HL-60 (cell line): ENCODE data around the gene SPDYA.

Experiments used
- DNase-seq, 2 experiments: peaks; one replicate each; pipeline ENCODE4 v3.0.0-alpha.2; 2010 to 2020; ENCODE audit warnings: low read depth in 1 of 2, low spot score in 1 of 2
- H3K27ac ChIP-seq: fragments of 250-450 bp; sonication (Bioruptor Pico); replicated peaks from 2 replicates; pipeline ENCODE4 v1.5.1; 2020; ENCODE audit warnings: mild to moderate bottlenecking, moderate library complexity
- H3K27me3 ChIP-seq: fragments of 250-450 bp; sonication (Bioruptor Pico); 2 replicates; pipeline ENCODE4 v1.5.1; 2021; ENCODE audit warnings: mild to moderate bottlenecking, moderate library complexity; ENCODE audit not compliant: insufficient read depth, poor library complexity, severe bottlenecking
- H3K4me3 ChIP-seq: replicated peaks from 2 replicates; pipeline ENCODE4 v1.5.1; 2011; ENCODE audit warnings: mild to moderate bottlenecking, control low read depth, low read length; ENCODE audit not compliant: insufficient read depth
- CTCF ChIP-seq: IDR thresholded peaks from one replicate; pipeline ENCODE4 v1.5.1; 2011; ENCODE audit warnings: low read length, control low read depth, inconsistent platforms; ENCODE audit not compliant: insufficient read depth
- GABPA ChIP-seq: IDR thresholded peaks from 2 replicates; pipeline ENCODE4 v1.6.1; 2012; ENCODE audit warnings: low read depth
- POLR2AphosphoS5 ChIP-seq: IDR thresholded peaks from 2 replicates; pipeline ENCODE4 v1.6.1; 2012; ENCODE audit warnings: low read depth
- REST ChIP-seq: IDR thresholded peaks from 2 replicates; pipeline ENCODE4 v1.6.1; 2012; ENCODE audit warnings: low read depth; ENCODE audit not compliant: insufficient replicate concordance
- SPI1 ChIP-seq: IDR thresholded peaks from 2 replicates; pipeline ENCODE4 v1.6.1; 2012; ENCODE audit warnings: low read depth, mild to moderate bottlenecking, borderline replicate concordance
- long read RNA-seq: library from polyadenylated mRNA; unstranded; transcript quantifications from one replicate; pipeline ENCODE4 v2.0.0, GENCODE V29; 2020

SPDYA gene
- long read RNA-seq, partial matches to known transcripts, result 0 of 2 reads
- long read RNA-seq, other reads (novel, unspliced or antisense), result 2 of 2 reads

- no peaks in the 10 kb centered on the region for H3K27me3 ChIP-seq
- peak; percentile 43 to 80 for DNase-seq
- peak within 1 kb of the TSS; percentile 49 for H3K27ac ChIP-seq
- TF ChIP-seq POLR2AphosphoS5, result peak; percentile 48; the same call in 1 of the 2 replicates
- peak; percentile 17; the same call in 1 of the 2 replicates for TF ChIP-seq SPI1
- TF ChIP-seq GABPA, result no peak
- H3K4me3 ChIP-seq, result peak within 1 kb of the TSS; percentile 47
These were observed at the start of gene SPDYA for GRCh38 chr2:28810384-28811285. Gene SPDYA (plus strand): TSS chr2:28810834. CDS start chr2:28816015, 5,181 bp downstream.

GRCh38 chr2:28761420-28761819 is 49.2 kb upstream of the SPDYA start:
- H3K27me3 ChIP-seq, result no peaks in the 10 kb centered on the region
- TF ChIP-seq CTCF (no peak), GABPA (no peak), REST (no peak), SPI1 (no peak), POLR2AphosphoS5 (no peak)
- H3K27ac ChIP-seq, result no peak overlapping the region
- no peak overlapping the region for H3K4me3 ChIP-seq
- no peak for DNase-seq

GRCh38 chr2:28764909-28765711 is 45.5 kb upstream of the SPDYA start:
- no peak for DNase-seq
- TF ChIP-seq REST, result no peak
- TF ChIP-seq SPI1, result no peak
- no peak for TF ChIP-seq POLR2AphosphoS5
- no peak for TF ChIP-seq CTCF
- TF ChIP-seq GABPA, result no peak
- Histone ChIP-seq H3K27ac (no peak overlapping the region), H3K4me3 (no peak overlapping the region), H3K27me3 (no peaks in the 10 kb centered on the region)

GRCh38 chr2:28766070-28766469 is 44.6 kb upstream of the SPDYA start:
- DNase-seq, result no peak
- TF ChIP-seq POLR2AphosphoS5 (no peak), CTCF (no peak), REST (no peak), GABPA (no peak), SPI1 (no peak)
- no peak overlapping the region for H3K4me3 ChIP-seq
- H3K27ac ChIP-seq, result no peak overlapping the region
- H3K27me3 ChIP-seq, result no peaks in the 10 kb centered on the region
